Subcutaneous abdominal adipose tissue (tissue), 5 donors: ENCODE measurements around the gene CHMP1A.

Experiments used
- H3K27ac ChIP-seq: one replicate; pipeline ENCODE4 v1.7.0; 2013; ENCODE audit warnings: low read depth, mild to moderate bottlenecking, inconsistent platforms, low read length, moderate library complexity
- H3K27me3 ChIP-seq, 5 donors: one replicate each; pipeline ENCODE4 v1.7.0; 2013; ENCODE audit warnings: low read length in 5 of 5, inconsistent platforms in 1 of 5; ENCODE audit not compliant: control insufficient read depth in 5 of 5, insufficient read depth in 4 of 5
- H3K36me3 ChIP-seq, 5 donors: one replicate each; pipeline ENCODE4 v1.7.0; 2013; ENCODE audit warnings: low read length in 5 of 5; ENCODE audit not compliant: control insufficient read depth in 5 of 5, insufficient read depth in 5 of 5
- H3K4me1 ChIP-seq, 5 donors: one replicate each; pipeline ENCODE4 v1.7.0; 2013; ENCODE audit warnings: low read length in 5 of 5, mild to moderate bottlenecking in 3 of 5, moderate library complexity in 1 of 5; ENCODE audit not compliant: control insufficient read depth in 5 of 5, insufficient read depth in 5 of 5
- H3K4me3 ChIP-seq, 5 donors: one replicate each; pipeline ENCODE4 v1.7.0; 2013; ENCODE audit warnings: low read length in 5 of 5, low read depth in 1 of 5
- H3K9ac ChIP-seq, 5 donors: one replicate each; pipeline ENCODE4 v1.7.0; 2013; ENCODE audit warnings: low read length in 5 of 5, mild to moderate bottlenecking in 4 of 5, moderate library complexity in 3 of 5
- H3K9me3 ChIP-seq, 5 donors: one replicate each; pipeline ENCODE4 v1.7.0; 2013; ENCODE audit warnings: low read length in 5 of 5; ENCODE audit not compliant: control insufficient read depth in 5 of 5
- donor health status: healthy.
- donor health status: healthy.
- donor health status: healthy.
- donor health status: healthy.
- donor health status: healthy.

The CHMP1A gene

DNA sequence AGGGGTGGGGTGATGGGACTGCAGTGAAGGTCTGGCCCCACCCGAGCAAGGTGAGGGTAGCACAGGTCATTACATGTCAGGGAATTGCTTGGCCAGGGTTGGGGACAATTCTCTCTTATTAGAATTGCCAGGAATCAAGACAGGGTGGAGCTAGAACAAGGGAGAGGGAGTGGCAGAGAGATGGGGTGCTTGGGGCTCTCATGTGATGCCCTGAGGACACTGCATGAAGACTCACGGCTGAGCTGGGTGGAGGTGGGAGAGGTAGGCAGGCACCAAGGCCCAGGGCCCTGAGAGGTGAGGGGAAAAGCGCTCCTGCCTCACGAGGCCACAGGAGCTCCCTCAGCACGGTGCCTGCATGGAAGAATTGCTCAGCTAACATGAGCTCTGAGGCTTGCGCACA lies 40.5 kb downstream of the CHMP1A start:
- Histone ChIP-seq H3K4me3 (no peak overlapping the region), H3K27ac (no peak overlapping the region), H3K36me3 (no peaks in the 10 kb centered on the region), H3K4me1 (peaks cover 0 to 19% (median 1%) of the 10 kb centered on the region in 5 donors), H3K9ac (no peak overlapping the region), H3K9me3 (no peaks in the 10 kb centered on the region), H3K27me3 (peaks cover 15 to 38% (median 28%) of the 10 kb centered on the region in 5 donors)

DNA sequence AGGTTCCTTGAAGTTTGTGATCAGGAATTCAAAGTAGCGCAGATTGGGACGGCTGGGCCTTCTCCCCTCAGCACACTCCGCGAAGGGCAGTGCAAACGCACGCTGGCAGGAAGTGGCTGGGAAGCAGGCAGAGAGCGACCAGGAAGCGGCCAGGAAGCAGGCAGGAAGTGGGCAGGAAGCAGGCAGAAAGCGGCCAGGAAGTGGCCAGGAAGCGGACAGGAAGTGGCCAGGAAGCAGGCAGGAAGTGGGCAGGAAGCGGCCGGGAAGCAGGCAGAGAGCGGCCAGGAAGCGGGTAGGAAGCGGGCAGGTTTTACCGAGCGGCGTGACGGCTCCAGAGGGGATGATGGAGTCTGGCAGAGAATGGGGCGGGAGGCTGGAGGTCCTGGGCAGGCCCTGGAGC lies 40.9 kb downstream of the CHMP1A start:
- H3K4me1 ChIP-seq = peaks cover 0 to 19% (median 1%) of the 10 kb centered on the region in 5 donors
- no peaks in the 10 kb centered on the region for H3K36me3 ChIP-seq
- H3K27me3 ChIP-seq = peaks cover 15 to 34% (median 24%) of the 10 kb centered on the region in 5 donors
- no peak overlapping the region for H3K9ac ChIP-seq
- no peak overlapping the region for H3K27ac ChIP-seq
- H3K9me3 ChIP-seq = no peaks in the 10 kb centered on the region
- H3K4me3 ChIP-seq = no peak overlapping the region

DNA sequence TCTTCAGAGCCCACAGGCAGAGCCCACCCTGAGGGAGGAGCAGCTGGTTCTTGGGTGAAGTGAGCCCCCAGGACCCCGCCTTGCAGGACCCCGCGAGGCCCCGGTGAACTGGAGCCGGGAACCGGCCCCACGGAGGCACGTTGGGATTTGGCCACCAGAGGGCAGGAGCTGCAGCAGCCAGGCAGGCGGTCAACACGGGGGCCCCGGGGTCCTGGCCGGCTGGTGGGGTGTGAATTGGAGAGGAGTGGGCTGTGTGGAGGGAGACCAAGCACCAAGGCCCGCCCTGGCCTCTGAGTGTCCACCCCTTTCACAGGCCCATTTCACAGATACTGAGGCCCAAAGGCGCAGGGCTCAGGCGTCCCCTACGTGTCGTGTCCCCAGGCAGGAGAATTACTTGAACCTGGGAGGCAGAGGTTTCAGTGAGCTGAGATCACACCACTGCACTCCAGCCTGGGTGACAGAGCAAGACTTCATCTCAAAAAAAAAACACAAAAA lies 41.9 kb downstream of the CHMP1A start:
- Histone ChIP-seq H3K27me3 (peaks cover 11 to 31% (median 16%) of the 10 kb centered on the region in 5 donors), H3K4me3 (no peak overlapping the region), H3K9ac (no peak overlapping the region), H3K4me1 (peaks cover 0 to 19% (median 0%) of the 10 kb centered on the region in 5 donors), H3K27ac (no peak overlapping the region), H3K9me3 (no peaks in the 10 kb centered on the region), H3K36me3 (no peaks in the 10 kb centered on the region)

DNA sequence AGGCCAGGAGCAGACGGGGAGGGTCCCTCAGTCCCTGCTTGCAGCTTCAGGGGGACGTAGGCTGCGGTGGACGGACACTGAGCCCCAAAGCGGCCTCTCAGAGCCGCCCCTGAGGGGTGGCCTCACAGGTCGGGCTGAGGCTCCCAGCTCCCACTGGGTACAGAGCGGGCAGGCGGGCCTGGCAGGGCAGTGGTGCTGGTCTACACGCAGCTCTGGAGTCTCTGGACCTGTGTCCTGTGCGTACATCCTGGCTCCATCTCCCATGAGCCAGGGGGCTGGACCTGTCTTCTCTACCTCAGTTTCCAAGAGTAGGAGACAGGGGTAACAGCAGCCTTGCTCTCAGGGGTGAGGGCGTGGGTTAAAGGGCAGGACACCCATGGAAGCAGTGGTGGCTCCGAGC lies 42.3 kb downstream of the CHMP1A start:
- H3K4me3 ChIP-seq = no peak overlapping the region
- no peaks in the 10 kb centered on the region for H3K36me3 ChIP-seq
- no peaks in the 10 kb centered on the region for H3K9me3 ChIP-seq
- H3K27me3 ChIP-seq = peaks cover 11 to 26% (median 12%) of the 10 kb centered on the region in 5 donors
- peaks cover 0 to 19% (median 0%) of the 10 kb centered on the region in 5 donors for H3K4me1 ChIP-seq
- no peak overlapping the region for H3K9ac ChIP-seq
- H3K27ac ChIP-seq = no peak overlapping the region

DNA sequence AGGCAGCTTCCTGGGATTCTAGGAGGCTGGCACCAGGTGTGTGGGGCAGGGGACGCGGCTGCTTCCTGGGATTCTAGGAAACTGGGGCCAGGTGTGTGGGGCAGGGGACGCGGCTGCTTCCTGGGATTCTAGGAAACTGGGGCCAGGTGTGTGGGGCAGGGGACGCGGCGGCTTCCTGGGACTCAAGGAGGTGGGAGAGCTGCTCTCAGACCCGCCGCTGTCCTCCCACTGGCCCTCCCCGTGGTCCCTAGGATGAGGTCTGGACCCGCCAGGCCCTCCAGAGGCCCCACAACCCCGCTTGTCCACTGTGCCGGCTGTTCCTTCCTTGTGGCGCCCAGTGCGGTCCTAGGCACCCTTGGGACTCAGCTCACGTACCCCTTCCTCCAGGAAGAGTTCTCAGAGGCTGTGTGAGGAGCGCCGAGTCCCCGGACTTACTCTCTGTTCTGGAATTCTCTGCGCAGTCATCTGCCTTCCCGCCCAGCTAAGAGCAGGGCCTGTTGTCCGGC lies 43.5 kb downstream of the CHMP1A start:
- Histone ChIP-seq H3K4me1 (peaks cover 0 to 16% (median 0%) of the 10 kb centered on the region in 5 donors), H3K9ac (no peak overlapping the region), H3K4me3 (no peak overlapping the region), H3K36me3 (no peaks in the 10 kb centered on the region), H3K9me3 (no peaks in the 10 kb centered on the region), H3K27ac (no peak overlapping the region), H3K27me3 (peaks cover 8 to 23% (median 11%) of the 10 kb centered on the region in 5 donors)

DNA sequence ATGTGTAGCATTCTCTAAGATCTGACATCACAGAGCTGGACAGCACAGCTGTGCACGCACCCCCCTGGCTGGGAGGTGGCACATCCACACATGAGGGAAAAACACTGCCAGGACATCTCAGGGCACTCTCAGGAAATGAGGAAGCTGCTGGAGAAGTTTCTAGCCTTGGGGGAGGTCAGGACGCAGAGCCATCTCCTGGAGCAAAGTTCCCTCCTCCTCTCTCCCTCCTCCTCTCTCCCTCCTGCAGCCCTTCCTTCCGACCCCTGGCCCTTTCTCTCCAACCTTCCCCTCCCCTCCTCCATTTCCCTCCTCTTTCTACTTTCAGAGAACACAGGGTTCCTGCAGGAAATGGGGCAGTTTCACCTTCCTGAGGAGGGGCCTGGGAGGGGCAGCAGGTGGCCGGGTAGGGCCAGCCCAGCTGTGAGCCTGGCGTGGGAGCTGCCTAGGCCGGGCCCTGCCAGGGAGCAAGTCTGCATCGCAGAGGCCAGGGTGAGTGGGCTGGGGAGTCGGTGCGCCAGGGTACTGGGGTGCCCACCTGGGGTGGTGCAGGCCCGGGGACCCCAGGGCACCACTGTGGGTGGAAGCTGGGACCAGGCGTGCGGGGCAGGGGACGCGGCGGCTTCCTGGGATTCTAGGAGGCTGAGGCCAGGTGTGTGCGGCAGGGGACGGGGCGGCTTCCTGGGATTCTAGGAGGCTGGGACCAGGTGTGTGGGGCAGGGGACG lies 44.1 kb downstream of the CHMP1A start, which contains the start of gene DPEP1:
TSS of gene DPEP1 (plus strand) at position 412 of the 723 bp plus-strand sequence. CDS start 16,769 bp downstream, outside the sequence.
- no peak within 1 kb of the TSS for H3K27ac ChIP-seq

DNA sequence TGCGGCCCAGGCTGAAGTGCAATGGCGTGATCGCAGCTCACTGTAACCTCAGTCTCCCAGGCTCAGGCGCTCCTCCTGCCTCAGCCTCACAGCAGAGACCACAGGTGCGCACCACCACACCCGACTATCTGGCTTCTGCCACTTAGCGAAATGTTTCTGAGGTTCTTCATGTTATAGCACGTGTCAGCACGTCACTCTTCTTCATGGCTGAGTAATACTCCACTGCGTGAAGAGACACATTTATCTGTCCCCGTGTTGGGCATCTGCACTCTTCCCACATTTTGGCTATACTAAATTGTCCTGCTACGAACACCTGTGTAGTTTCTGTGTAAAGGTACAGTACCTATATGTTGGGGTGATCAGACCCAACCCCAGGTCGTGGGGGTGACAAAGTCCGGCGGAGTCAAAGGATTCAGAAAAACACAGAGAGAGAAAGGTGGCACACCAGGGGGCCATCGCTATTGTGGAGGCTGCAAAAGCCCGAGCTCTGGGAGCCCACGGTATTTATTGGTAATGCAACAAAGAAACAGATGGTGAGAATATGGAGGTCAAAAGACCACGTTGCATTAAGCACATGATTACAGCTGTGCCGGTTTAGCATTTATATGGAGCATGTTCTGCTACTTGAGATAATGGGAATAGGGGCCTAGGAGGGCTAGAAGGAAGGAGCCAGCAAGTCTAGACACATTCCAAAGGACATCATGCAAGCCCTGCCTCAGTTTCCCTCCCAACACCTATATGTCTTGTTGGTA lies 44.9 kb downstream of the CHMP1A start:
- H3K27me3 ChIP-seq = peaks cover 8 to 23% (median 14%) of the 10 kb centered on the region in 5 donors
- no peak overlapping the region for H3K9ac ChIP-seq
- no peak overlapping the region for H3K27ac ChIP-seq
- no peaks in the 10 kb centered on the region for H3K36me3 ChIP-seq
- H3K4me1 ChIP-seq = peaks cover 0 to 16% (median 0%) of the 10 kb centered on the region in 5 donors
- no peak overlapping the region for H3K4me3 ChIP-seq
- H3K9me3 ChIP-seq = no peaks in the 10 kb centered on the region

More for the DNA sequence above, 44.1 kb downstream of the CHMP1A start, which contains the start of gene DPEP1:
- no peak within 1 kb of the TSS for H3K9ac ChIP-seq
- H3K4me1 ChIP-seq = peaks cover 0 to 16% (median 0%) of the 10 kb centered on the region in 5 donors
- no peak within 1 kb of the TSS for H3K4me3 ChIP-seq
- H3K36me3 ChIP-seq = no peaks in the 10 kb centered on the region
- H3K27me3 ChIP-seq = peaks cover 8 to 23% (median 13%) of the 10 kb centered on the region in 5 donors
- no peaks in the 10 kb centered on the region for H3K9me3 ChIP-seq

DNA sequence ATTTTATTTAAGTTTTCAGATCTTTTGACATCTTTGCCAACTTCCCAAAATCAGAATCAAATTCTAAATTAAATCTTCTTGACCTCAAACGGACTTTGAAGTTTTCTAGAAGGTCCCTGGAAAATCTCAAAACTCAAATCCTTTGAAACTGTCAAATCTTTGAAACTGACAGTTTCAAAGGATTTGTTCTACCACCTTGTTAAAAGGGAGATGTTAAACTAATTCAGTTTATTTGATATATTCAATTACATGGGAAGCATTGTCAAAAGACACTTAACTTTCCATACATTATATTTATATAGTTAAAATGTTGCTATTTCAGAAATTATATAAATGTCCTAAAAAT lies 47.4 kb downstream of the CHMP1A start:
- H3K27me3 ChIP-seq = peaks cover 4 to 20% (median 13%) of the 10 kb centered on the region in 5 donors
- peaks cover 0 to 6% (median 0%) of the 10 kb centered on the region in 5 donors for H3K4me1 ChIP-seq
- H3K9ac ChIP-seq = no peak overlapping the region
- no peaks in the 10 kb centered on the region for H3K9me3 ChIP-seq
- H3K36me3 ChIP-seq = no peaks in the 10 kb centered on the region
- no peak overlapping the region for H3K27ac ChIP-seq
- H3K4me3 ChIP-seq = no peak overlapping the region

DNA sequence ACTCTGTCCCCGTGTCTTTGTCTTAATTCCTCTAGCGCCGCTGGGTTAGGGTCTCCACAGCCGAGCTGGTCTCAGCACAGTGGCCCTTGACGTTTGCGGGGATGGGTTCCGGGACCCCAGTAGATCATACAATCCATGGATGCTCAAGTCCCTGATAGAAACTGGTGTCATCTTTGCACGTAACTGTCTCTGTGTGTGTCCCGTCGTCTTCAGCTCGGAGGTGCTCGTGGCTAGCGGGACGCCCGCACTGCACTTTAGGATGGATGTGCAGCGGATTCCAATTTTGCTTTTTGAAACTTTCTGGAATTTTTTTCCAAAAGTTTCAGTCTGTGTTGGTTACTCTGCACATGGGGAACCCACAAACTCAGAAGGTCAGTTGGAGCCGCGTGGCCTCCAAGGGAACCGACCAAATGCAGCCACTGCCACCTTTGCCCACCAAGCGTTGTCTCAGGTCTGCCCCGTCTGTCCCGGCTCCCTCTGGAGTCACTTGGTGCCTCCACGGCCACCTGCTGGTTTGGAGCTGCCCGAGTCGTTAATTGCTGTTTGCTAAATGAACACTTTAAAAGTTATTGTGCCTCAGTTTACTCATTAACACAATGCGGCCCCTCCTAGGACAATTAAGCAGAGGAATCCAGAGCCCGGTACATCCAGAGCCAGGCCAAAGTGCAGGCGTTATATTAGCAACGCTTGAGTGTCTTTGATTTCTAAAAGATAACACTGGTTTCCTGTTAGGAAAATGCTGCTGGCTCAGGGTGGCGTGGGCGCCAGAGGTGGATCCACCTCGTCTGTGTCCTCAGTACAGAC lies 49.4 kb downstream of the CHMP1A start:
- H3K4me1 ChIP-seq = peaks cover 0 to 2% (median 0%) of the 10 kb centered on the region in 5 donors
- peaks cover under 1 to 15% (median 11%) of the 10 kb centered on the region in 5 donors for H3K27me3 ChIP-seq
- no peaks in the 10 kb centered on the region for H3K9me3 ChIP-seq
- H3K4me3 ChIP-seq = no peak overlapping the region
- H3K9ac ChIP-seq = no peak overlapping the region
- no peak overlapping the region for H3K27ac ChIP-seq
- no peaks in the 10 kb centered on the region for H3K36me3 ChIP-seq
